Measurements from ENCODE around the gene CDAN1. TPM values are rescaled to one million over a fixed set of nuclear protein-coding genes. Genes with fewer than 3 reads are reported as not detected.

Gene CDAN1
- polyA plus RNA-seq, 1 donor: 19.2 TPM

- DNase-seq: peak; percentile 17
These were observed 643 bp downstream of the CDAN1 start for GRCh38 chr15:42736178-42736792.

GRCh38 chr15:42735382-42736165, 1.4 kb downstream of the CDAN1 start:
- no peak for DNase-seq

GRCh38 chr15:42734076-42734672, 2.8 kb downstream of the CDAN1 start:
- no peak for DNase-seq

DNA sequence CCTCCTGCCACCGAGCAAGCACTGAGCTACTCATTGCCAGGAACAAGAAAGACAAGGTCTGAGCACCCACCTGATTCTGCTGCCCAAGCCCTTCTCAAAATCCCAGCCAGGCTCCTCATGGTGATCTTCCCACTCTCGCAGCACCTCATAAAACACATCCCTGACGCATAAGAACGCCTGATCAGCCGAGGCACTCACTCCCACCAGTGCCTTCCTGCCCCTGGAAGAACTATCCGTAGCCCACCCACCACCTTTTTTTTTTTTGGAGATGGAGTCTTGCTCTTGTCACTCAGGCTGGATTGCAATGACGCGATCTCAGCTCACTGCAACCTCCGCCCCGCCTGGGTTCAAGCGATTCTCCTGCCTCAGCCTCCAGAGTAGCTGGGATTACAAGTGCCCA, 3.9 kb downstream of the CDAN1 start:
- no peak for DNase-seq

GRCh38 chr15:42732095-42732827, 4.7 kb downstream of the CDAN1 start:
- no peak for DNase-seq

DNA sequence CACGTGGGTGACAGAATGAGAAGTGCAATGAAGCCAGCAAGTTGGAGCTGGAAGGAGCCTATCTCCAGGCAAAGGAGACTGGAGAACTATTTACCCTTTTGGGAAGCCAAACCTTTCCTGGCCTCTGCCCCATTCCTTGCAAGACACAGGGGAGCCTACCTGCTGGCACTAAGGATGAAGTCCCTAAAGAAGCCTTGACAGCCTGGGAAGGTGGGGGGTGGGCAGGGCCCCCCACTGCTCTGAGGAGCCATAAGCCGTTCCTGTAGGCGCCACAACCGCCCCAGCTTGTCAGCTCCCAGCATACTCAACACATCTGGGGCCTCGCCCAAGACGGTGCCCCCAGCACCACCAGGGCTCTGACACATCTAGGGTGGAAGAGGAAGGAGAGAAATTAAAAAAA, 5.5 kb downstream of the CDAN1 start:
- DNase-seq: no peak

- DNase-seq: no peak
These were observed 6.4 kb downstream of the CDAN1 start for GRCh38 chr15:42730536-42730935.

DNA sequence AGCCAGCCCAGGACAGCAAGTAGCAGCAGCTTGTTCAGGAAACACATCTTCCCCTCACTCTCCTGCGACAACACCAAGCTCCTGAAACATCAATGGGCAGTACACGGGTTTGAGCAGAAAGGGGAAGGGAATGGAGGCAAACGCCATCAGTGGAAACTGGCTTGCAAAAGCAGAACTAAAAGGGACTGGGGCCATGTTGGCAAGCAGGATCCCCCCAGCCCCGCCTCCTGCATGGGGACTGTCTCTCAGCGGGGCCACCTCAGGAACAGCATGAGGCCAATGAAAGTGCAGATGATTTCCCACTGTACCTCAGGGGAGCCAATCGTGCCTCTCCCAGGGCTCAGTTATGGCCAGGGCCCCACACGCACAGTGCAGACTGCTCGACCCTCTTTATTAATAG, 6.8 kb downstream of the CDAN1 start:
- DNase-seq: no peak

DNA sequence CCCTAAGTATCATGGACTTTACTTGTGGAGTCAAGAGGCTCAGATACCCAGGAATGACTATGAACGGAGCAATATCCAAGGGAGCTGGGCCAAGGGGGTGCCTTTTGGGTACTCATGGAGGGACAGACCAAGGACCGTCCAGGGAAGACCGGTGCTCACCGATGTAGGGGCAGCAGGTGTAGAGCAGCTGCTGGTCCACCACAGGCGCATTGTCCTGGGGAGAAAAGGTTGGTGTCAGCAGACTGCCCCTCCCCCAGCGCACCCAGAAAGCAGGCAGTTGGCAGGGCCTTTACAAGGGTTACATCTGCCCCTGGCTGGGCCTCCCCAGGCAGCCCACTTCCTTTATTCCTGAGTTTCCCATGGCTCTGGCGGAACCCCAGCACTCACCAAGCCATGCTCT, 7.5 kb downstream of the CDAN1 start:
- DNase-seq: no peak

GRCh38 chr15:42728972-42729371, 8.0 kb downstream of the CDAN1 start:
- DNase-seq: no peak

- DNase-seq: no peak
These were observed 8.4 kb downstream of the CDAN1 start for GRCh38 chr15:42728560-42728959.

DNA sequence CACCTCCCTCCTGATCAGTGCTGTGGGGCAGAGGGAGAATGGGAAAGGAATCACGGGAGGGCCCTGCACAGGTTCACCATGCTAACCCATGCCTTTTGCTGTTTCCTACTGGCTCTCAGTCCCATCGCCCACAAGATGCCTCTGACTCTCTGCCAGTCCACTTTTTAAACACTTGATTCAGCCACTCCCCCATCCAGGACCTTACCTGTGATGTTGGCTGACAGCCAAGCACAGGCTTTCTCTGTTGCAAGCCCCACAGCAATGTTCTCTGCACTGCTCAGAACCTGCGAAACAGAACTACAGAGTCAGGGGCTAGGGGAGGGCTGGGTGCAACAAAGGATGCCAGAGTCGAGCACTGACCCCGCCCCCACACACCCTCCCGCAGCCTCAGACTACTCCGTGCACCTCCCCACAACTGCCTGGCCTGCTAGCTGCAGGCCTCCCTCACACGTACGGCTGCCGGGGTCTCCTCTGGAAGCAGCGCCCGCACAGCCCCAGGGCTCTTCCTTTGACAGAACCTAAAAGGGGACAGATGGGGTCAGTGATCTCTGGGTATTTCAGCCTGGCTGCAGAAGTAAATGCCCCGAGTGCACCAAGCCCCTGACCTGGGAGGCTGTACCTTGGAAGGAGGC, 9.1 kb downstream of the CDAN1 start:
- DNase-seq: no peak

- DNase-seq: no peak
These were observed 10.8 kb downstream of the CDAN1 start for GRCh38 chr15:42726114-42726513.

- no peak for DNase-seq
These were observed 11.5 kb downstream of the CDAN1 start for GRCh38 chr15:42725331-42725903.

GRCh38 chr15:42724276-42724675, 12.7 kb downstream of the CDAN1 start:
- no peak for DNase-seq

DNA sequence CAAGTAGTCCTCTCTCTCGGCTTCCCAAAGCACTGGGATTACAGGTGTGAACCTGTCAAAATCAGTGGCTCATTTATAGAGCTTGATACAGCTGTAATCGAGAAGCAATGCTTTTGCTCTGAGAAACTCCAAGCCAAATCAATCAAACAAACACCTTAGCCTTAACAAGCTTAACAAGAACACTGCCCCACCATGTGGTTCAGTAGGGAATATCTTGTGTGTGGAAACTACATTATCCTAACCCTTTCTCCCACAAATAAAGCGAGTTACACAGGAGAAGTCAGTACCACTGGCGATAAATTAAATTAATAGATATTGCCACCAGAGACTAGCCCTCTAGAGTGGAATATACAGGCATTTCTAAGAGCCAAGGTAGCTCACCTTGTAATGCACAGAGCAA, 13.9 kb downstream of the CDAN1 start:
- DNase-seq: no peak

DNA sequence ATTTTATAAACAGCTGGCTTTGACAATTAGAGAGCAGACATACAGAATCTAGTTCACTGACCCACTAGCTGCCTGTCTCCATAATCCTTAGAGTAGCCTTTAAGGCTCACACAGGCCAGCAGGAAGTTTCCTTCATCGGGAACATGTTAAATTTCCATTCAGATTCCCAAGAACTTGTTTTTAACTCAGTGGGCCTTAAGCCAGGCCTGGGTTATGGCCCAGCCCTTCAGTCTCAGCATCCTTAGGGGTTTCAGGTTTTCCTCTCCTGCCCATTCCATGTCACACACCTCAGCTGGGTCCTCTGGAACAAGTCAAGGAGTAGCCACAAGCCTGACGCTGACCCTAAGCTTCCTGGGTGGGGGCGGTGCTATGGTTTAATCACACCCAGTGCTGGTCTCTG, 15.0 kb downstream of the CDAN1 start:
- no peak for DNase-seq

DNA sequence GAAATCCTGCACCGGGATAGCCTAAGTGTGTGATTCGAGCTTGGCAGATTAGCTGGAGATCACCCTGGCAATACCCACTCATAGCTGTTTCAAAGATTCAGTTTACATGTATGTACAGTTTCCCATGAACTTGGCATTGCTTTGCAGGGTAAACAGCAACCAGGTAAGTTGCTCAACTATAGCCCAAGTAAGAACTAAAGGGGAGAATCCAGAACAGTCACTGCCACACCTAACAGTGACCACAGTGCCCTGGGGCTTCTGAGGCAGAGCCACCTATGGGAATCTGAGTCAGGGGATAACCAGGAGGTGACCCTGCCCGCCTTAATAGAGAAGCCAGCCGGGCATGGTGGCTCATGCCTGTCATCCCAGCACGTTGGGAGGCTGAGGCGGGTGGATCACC, 15.9 kb downstream of the CDAN1 start:
- DNase-seq: no peak

DNA sequence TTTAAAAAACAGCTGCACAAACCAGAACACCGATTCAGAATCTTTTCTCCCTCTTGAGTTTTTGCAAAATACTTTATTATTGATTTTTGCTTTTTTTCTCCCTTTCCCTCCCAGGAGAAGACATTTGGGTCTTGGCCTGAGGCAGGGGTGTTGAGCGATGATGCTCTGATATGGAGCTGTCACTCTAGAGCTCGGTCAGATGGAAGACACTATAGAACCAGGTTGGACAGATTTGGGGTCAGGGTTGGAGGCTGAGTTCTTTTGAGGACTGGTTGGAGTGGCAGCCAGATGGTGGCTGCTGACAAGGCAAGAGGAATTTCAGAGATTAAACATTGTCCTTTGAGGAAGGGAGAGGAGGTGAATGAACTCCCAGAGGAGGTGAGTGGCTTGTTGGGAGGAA, 16.9 kb downstream of the CDAN1 start:
- no peak for DNase-seq

- DNase-seq: no peak
These were observed 17.9 kb downstream of the CDAN1 start for GRCh38 chr15:42719043-42719442.

- no peak for DNase-seq
These were observed 20.3 kb downstream of the CDAN1 start for GRCh38 chr15:42716626-42717025.

- no peak for DNase-seq
These were observed 20.8 kb downstream of the CDAN1 start for GRCh38 chr15:42716125-42716524.
